ENCODE results near the gene ZNF467. TPM values are rescaled to one million over a fixed set of nuclear protein-coding genes. Genes with fewer than 3 reads are reported as not detected.

ZNF467 gene
- total and polyA plus RNA-seq, 2 of the 8 experiments (the other 6 are each of a cell fraction or from before 2014, with no cell fraction given) = 0.50 to 0.51 TPM

DNA sequence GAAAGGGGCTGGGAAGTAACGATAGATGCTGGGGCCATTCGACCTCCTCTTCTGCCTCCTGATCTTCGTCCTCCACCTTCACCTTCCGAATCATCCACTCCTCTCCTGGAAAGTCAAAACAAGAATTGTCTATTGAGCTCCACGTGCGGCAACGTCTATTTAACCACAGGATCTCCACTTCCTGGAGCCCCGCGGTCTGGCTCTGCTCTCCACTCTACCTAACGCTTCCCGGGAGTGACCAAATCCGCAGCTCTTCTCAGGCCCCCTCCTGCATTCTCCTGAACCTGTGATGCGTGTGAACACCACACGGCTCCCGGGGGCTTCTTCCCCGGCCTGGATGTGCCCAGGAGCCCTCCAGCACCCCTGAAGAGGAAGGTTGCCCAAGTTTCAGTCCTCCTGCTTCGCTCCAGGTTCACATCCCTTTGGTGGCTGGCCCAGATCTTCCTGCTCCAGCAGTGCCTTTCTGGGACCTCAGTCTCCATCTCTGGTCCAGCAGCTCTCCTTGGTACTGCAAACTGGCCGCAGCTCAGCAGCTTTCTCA is 7.2 kb downstream of the ZNF467 start:
- POLR2A ChIA-PET (ENCODE audit: partially characterized antibody) = interaction anchor here (1.1 to 1.3 kb wide), 3 partner anchors 8 to 34 kb away, joined by 3 read pairs; no protein-coding TSS in a partner anchor
- no peak overlapping the region for H4K8ac ChIP-seq (ENCODE audit: extremely low read depth, insufficient read depth, low read length)
- H3K4me3 ChIP-seq (ENCODE audit: extremely low read depth in 1 of 4, insufficient read depth in 2 of 4, low read depth in 3 of 4, low read length in 4 of 4) = peak overlapping the region; percentile 1 to 56 (median 38); a peak in 4 of 8 replicates
- H3K79me2 ChIP-seq (ENCODE audit: control insufficient read depth in 1 of 2, insufficient read depth in 2 of 2, low read length in 2 of 2) = no peaks in the 10 kb centered on the region
- H2BK20ac ChIP-seq (ENCODE audit: low read length) = no peak overlapping the region
- no peak overlapping the region for H2AFZ ChIP-seq (ENCODE audit: low read length)
- peaks cover 76 to 98% (median 94%) of the 10 kb centered on the region in 4 experiments for H3K27me3 ChIP-seq (replicated peaks in 1 of 4; ENCODE audit: control insufficient read depth in 3 of 4, extremely low read depth in 1 of 4, insufficient read depth in 3 of 4, low read length in 3 of 4)
- no peaks in the 10 kb centered on the region; a peak in 1 of 4 replicates for H3K9me3 ChIP-seq (ENCODE audit: insufficient read depth in 2 of 2, low read depth in 1 of 2, low read length in 1 of 2)
- H3K14ac ChIP-seq (ENCODE audit: insufficient read length) = no peak overlapping the region
- TF ChIP-seq SP2 (IDR thresholded peaks at IDR 0.05; ENCODE audit: low read length) (no peak), SUZ12 (IDR thresholded peaks at IDR 0.05; ENCODE audit: low read length) (0 out of 2 replicates have a peak, but pooled peaks have one; percentile 1)
- H3K36me3 ChIP-seq (ENCODE audit: control insufficient read depth in 2 of 4, insufficient read depth in 4 of 4, low read length in 3 of 4) = peaks cover 0 to 7% (median 0%) of the 10 kb centered on the region in 4 experiments; a peak in 1 of 8 replicates
- H3K4me1 ChIP-seq (replicated peaks in 1 of 4; ENCODE audit: control insufficient read depth in 3 of 4, insufficient read depth in 4 of 4, low read length in 3 of 4) = peaks cover 0 to 18% (median 13%) of the 10 kb centered on the region in 4 experiments; a peak in 6 of 7 replicates
- H3K23me2 ChIP-seq (ENCODE audit: low read depth, low read length) = peaks cover 13% of the 10 kb centered on the region; the same call in 1 of the 2 replicates
- H3K18ac ChIP-seq (ENCODE audit: extremely low read depth, low read length) = no peak overlapping the region
- no peak overlapping the region for H2BK5ac ChIP-seq (ENCODE audit: low read depth, low read length)
- FAIRE-seq (no peak), DNase-seq (ENCODE audit: low read depth in 1 of 2, low spot score in 2 of 2) (no peak)
- H2AK5ac ChIP-seq (ENCODE audit: low read depth, low read length) = 0 out of 2 replicates have a peak overlapping the region, but pooled peaks have one; percentile 9
- no peaks in the 10 kb centered on the region for H3K79me1 ChIP-seq (ENCODE audit: low read depth, low read length)
- H3K4me2 ChIP-seq (ENCODE audit: insufficient read depth in 1 of 2, low read depth in 2 of 2, low read length in 2 of 2) = peak overlapping the region; percentile 63 to 80
- no peak overlapping the region for H4K91ac ChIP-seq (replicated peaks; ENCODE audit: insufficient read length, low read length)
- CTCF ChIA-PET (ENCODE audit: partially characterized antibody) = interaction anchor here (1.1 to 8.7 kb wide), 9 partner anchors 8 to 34 kb away, joined by 3 to 115 read pairs (median 19); partner anchors contain the start of gene ZNF467
- no peak overlapping the region for H2BK12ac ChIP-seq (ENCODE audit: low read depth, low read length)
- H3K23ac ChIP-seq (ENCODE audit: insufficient read length) = no peak overlapping the region
- WGBS, 2 experiments (ENCODE audit: extremely low coverage in 1 of 2, insufficient coverage in 1 of 2, insufficient read length in 1 of 2, insufficient replicate concordance in 2 of 2, low coverage in 1 of 2, low lambda C conversion rate in 2 of 2, missing lambda C conversion rate in 1 of 2) = 27% methylated on average over 18 of the region's 18 CpGs; no CpG with 5 or more reads in 1 of the 2 experiments
- no peak overlapping the region for H2BK15ac ChIP-seq (ENCODE audit: low read length)
- H3K56ac ChIP-seq (replicated peaks; ENCODE audit: insufficient read length, low read depth, low read length) = no peak overlapping the region
- no peak overlapping the region for H4K5ac ChIP-seq (ENCODE audit: insufficient read length, low read depth, low read length)
- no peak overlapping the region for H3K4ac ChIP-seq (replicated peaks; ENCODE audit: insufficient read length, low read depth, low read length)
- H3K9ac ChIP-seq (replicated peaks in 1 of 4; ENCODE audit: extremely low read depth in 1 of 4, low read depth in 3 of 4, low read length in 3 of 4) = no peak overlapping the region
- H2BK120ac ChIP-seq (replicated peaks; ENCODE audit: low read depth, low read length) = no peak overlapping the region
- H3K27ac ChIP-seq (ENCODE audit: low read depth, low read length) = no peak overlapping the region
- peaks cover 7 to 14% of the 10 kb centered on the region in 2 experiments for H4K20me1 ChIP-seq (replicated peaks in 1 of 2; ENCODE audit: control insufficient read depth in 1 of 2, insufficient read depth in 2 of 2, low read length in 2 of 2)

Data from H1 (cell line).